ENCODE measurements around the gene ATP6V0D1.

Gene ATP6V0D1

GRCh38 chr16:67398546-67399217, 82.3 kb downstream of the ATP6V0D1 start:
- no peak for DNase-seq (ENCODE audit: low spot score in 2 of 2)
- H3K4me3 Mint-ChIP-seq: no peak overlapping the region
- no peak overlapping the region for H3K27ac Mint-ChIP-seq (ENCODE audit: low read depth)
- ATAC-seq (replicated peaks; ENCODE audit: extremely low read depth, poor library complexity, severe bottlenecking): no peak
- H3K4me1 Mint-ChIP-seq: peaks cover 8% of the 10 kb centered on the region
- peaks cover 3% of the 10 kb centered on the region for H3K36me3 Mint-ChIP-seq (ENCODE audit: insufficient read depth)
- H3K9me3 Mint-ChIP-seq: no peaks in the 10 kb centered on the region
- H3K27me3 Mint-ChIP-seq: peaks cover 22% of the 10 kb centered on the region

GRCh38 chr16:67397812-67398545, 83.0 kb downstream of the ATP6V0D1 start:
- no peak overlapping the region for H3K4me3 Mint-ChIP-seq
- H3K4me1 Mint-ChIP-seq: peaks cover 10% of the 10 kb centered on the region
- peaks cover 3% of the 10 kb centered on the region for H3K36me3 Mint-ChIP-seq (ENCODE audit: insufficient read depth)
- H3K27me3 Mint-ChIP-seq: peaks cover 17% of the 10 kb centered on the region
- H3K27ac Mint-ChIP-seq (ENCODE audit: low read depth): no peak overlapping the region
- no peak for ATAC-seq (replicated peaks; ENCODE audit: extremely low read depth, poor library complexity, severe bottlenecking)
- DNase-seq (ENCODE audit: low spot score in 2 of 2): no peak
- no peaks in the 10 kb centered on the region for H3K9me3 Mint-ChIP-seq

GRCh38 chr16:67397036-67397801, 83.7 kb downstream of the ATP6V0D1 start:
- no peak overlapping the region for H3K4me3 Mint-ChIP-seq
- ATAC-seq (replicated peaks; ENCODE audit: extremely low read depth, poor library complexity, severe bottlenecking): no peak
- H3K9me3 Mint-ChIP-seq: no peaks in the 10 kb centered on the region
- H3K36me3 Mint-ChIP-seq (ENCODE audit: insufficient read depth): peaks cover 3% of the 10 kb centered on the region
- no peak for DNase-seq (ENCODE audit: low spot score in 2 of 2)
- no peak overlapping the region for H3K27ac Mint-ChIP-seq (ENCODE audit: low read depth)
- H3K4me1 Mint-ChIP-seq: peaks cover 10% of the 10 kb centered on the region
- peaks cover 20% of the 10 kb centered on the region for H3K27me3 Mint-ChIP-seq

- Mint-ChIP-seq H3K9me3 (no peaks in the 10 kb centered on the region), H3K4me3 (no peak overlapping the region), H3K36me3 (ENCODE audit: insufficient read depth) (peaks cover 3% of the 10 kb centered on the region), H3K27me3 (peaks cover 28% of the 10 kb centered on the region), H3K27ac (ENCODE audit: low read depth) (no peak overlapping the region), H3K4me1 (peaks cover 10% of the 10 kb centered on the region)
- no peak for DNase-seq (ENCODE audit: low spot score in 2 of 2)
- no peak for ATAC-seq (replicated peaks; ENCODE audit: extremely low read depth, poor library complexity, severe bottlenecking)
These were observed 84.6 kb downstream of the ATP6V0D1 start for GRCh38 chr16:67396159-67397035.

- H3K27ac Mint-ChIP-seq (ENCODE audit: low read depth): no peak overlapping the region
- ATAC-seq (replicated peaks; ENCODE audit: extremely low read depth, poor library complexity, severe bottlenecking) (no peak), DNase-seq (ENCODE audit: low spot score in 2 of 2) (no peak)
- H3K4me3 Mint-ChIP-seq: no peak overlapping the region
- peaks cover 3% of the 10 kb centered on the region for H3K36me3 Mint-ChIP-seq (ENCODE audit: insufficient read depth)
- H3K4me1 Mint-ChIP-seq: peaks cover 10% of the 10 kb centered on the region
- peaks cover 31% of the 10 kb centered on the region for H3K27me3 Mint-ChIP-seq
- no peaks in the 10 kb centered on the region for H3K9me3 Mint-ChIP-seq
These were observed 85.3 kb downstream of the ATP6V0D1 start for GRCh38 chr16:67395458-67396158.

- H3K9me3 Mint-ChIP-seq: no peaks in the 10 kb centered on the region
- H3K27me3 Mint-ChIP-seq: peaks cover 31% of the 10 kb centered on the region
- ATAC-seq (replicated peaks; ENCODE audit: extremely low read depth, poor library complexity, severe bottlenecking): no peak
- H3K36me3 Mint-ChIP-seq (ENCODE audit: insufficient read depth): peaks cover 3% of the 10 kb centered on the region
- peaks cover 10% of the 10 kb centered on the region for H3K4me1 Mint-ChIP-seq
- no peak overlapping the region for H3K4me3 Mint-ChIP-seq
- no peak overlapping the region for H3K27ac Mint-ChIP-seq (ENCODE audit: low read depth)
- no peak for DNase-seq (ENCODE audit: low spot score in 2 of 2)
These were observed 85.9 kb downstream of the ATP6V0D1 start for GRCh38 chr16:67395105-67395457.

- ATAC-seq (replicated peaks; ENCODE audit: extremely low read depth, poor library complexity, severe bottlenecking): no peak
- peaks cover 10% of the 10 kb centered on the region for H3K4me1 Mint-ChIP-seq
- H3K27ac Mint-ChIP-seq (ENCODE audit: low read depth): no peak overlapping the region
- no peaks in the 10 kb centered on the region for H3K9me3 Mint-ChIP-seq
- H3K36me3 Mint-ChIP-seq (ENCODE audit: insufficient read depth): peaks cover 3% of the 10 kb centered on the region
- DNase-seq (ENCODE audit: low spot score in 2 of 2): no peak
- H3K4me3 Mint-ChIP-seq: peak overlapping the region; percentile 68
- peaks cover 31% of the 10 kb centered on the region for H3K27me3 Mint-ChIP-seq
These were observed 86.5 kb downstream of the ATP6V0D1 start for GRCh38 chr16:67394155-67395104.

- H3K27me3 Mint-ChIP-seq: peaks cover 31% of the 10 kb centered on the region
- H3K36me3 Mint-ChIP-seq (ENCODE audit: insufficient read depth): peaks cover 3% of the 10 kb centered on the region
- DNase-seq (ENCODE audit: low spot score in 2 of 2) (no peak), ATAC-seq (replicated peaks; ENCODE audit: extremely low read depth, poor library complexity, severe bottlenecking) (peak; percentile 12)
- peaks cover 10% of the 10 kb centered on the region for H3K4me1 Mint-ChIP-seq
- no peak overlapping the region for H3K27ac Mint-ChIP-seq (ENCODE audit: low read depth)
- no peaks in the 10 kb centered on the region for H3K9me3 Mint-ChIP-seq
- H3K4me3 Mint-ChIP-seq: peak overlapping the region; percentile 68
These were observed 87.2 kb downstream of the ATP6V0D1 start for GRCh38 chr16:67393788-67394154.

- H3K27ac Mint-ChIP-seq (ENCODE audit: low read depth): no peak within 1 kb of the TSS
- peaks cover 3% of the 10 kb centered on the region for H3K36me3 Mint-ChIP-seq (ENCODE audit: insufficient read depth)
- DNase-seq (ENCODE audit: low spot score in 2 of 2): no peak
- ATAC-seq (replicated peaks; ENCODE audit: extremely low read depth, poor library complexity, severe bottlenecking): peak; percentile 57
- no peaks in the 10 kb centered on the region for H3K9me3 Mint-ChIP-seq
- H3K27me3 Mint-ChIP-seq: peaks cover 31% of the 10 kb centered on the region
- H3K4me1 Mint-ChIP-seq: peaks cover 10% of the 10 kb centered on the region
- peak within 1 kb of the TSS; percentile 68 for H3K4me3 Mint-ChIP-seq
These were observed 87.7 kb downstream of the ATP6V0D1 start, which contains the start of gene TPPP3 for GRCh38 chr16:67393111-67393787. TPPP3 (minus strand) TSS chr16:67393498; CDS start chr16:67391111, 2,387 bp downstream.

GRCh38 chr16:67392301-67393059, 88.5 kb downstream of the ATP6V0D1 start:
- H3K4me3 Mint-ChIP-seq: no peak overlapping the region
- ATAC-seq (replicated peaks; ENCODE audit: extremely low read depth, poor library complexity, severe bottlenecking): no peak
- no peak overlapping the region for H3K27ac Mint-ChIP-seq (ENCODE audit: low read depth)
- no peaks in the 10 kb centered on the region for H3K9me3 Mint-ChIP-seq
- H3K4me1 Mint-ChIP-seq: peaks cover 10% of the 10 kb centered on the region
- H3K36me3 Mint-ChIP-seq (ENCODE audit: insufficient read depth): peaks cover 3% of the 10 kb centered on the region
- DNase-seq (ENCODE audit: low spot score in 2 of 2): no peak
- peaks cover 31% of the 10 kb centered on the region for H3K27me3 Mint-ChIP-seq
